Mesendoderm (in vitro differentiated cells): Measurements from ENCODE around the gene LDLRAD2.

Experiments
- DNase-seq: peaks from one replicate; pipeline ENCODE4 v3.0.0; 2013
- H2AK5ac ChIP-seq: 2 replicates; pipeline ENCODE4 v1.6.1; 2013; ENCODE audit warnings: low read length, inconsistent platforms
- H2BK120ac ChIP-seq: 2 replicates; pipeline ENCODE4 v1.6.1; 2013; ENCODE audit warnings: low read depth, mild to moderate bottlenecking, low read length, moderate library complexity, mixed read lengths
- H2BK15ac ChIP-seq: replicated peaks from 2 replicates; pipeline ENCODE4 v1.6.1; 2013; ENCODE audit warnings: low read depth, mild to moderate bottlenecking, moderate library complexity
- H2BK5ac ChIP-seq: 2 replicates; pipeline ENCODE4 v1.6.1; 2013; ENCODE audit warnings: low read length, inconsistent platforms
- H3K18ac ChIP-seq: 2 replicates; pipeline ENCODE4 v1.6.1; 2013; ENCODE audit warnings: mild to moderate bottlenecking, low read length, mixed read lengths
- H3K23ac ChIP-seq: one replicate; pipeline ENCODE4 v1.6.1; 2013; ENCODE audit warnings: low read length
- H3K27ac ChIP-seq: 2 replicates; pipeline ENCODE4 v1.5.1; 2013; ENCODE audit warnings: low read depth, mild to moderate bottlenecking, inconsistent platforms, low read length, moderate library complexity
- H3K27me3 ChIP-seq: 2 replicates; pipeline ENCODE4 v1.6.1; 2013; ENCODE audit warnings: low read length, control low read depth, mild to moderate bottlenecking, inconsistent platforms; ENCODE audit not compliant: insufficient read depth, poor library complexity
- H3K36me3 ChIP-seq: 2 replicates; pipeline ENCODE4 v1.6.1; 2013; ENCODE audit warnings: low read length, inconsistent platforms; ENCODE audit not compliant: control insufficient read depth, insufficient read depth
- H3K4ac ChIP-seq: one replicate; pipeline ENCODE4 v1.6.1; 2013; ENCODE audit warnings: low read depth, mild to moderate bottlenecking, low read length, moderate library complexity
- H3K4me1 ChIP-seq: 2 replicates; pipeline ENCODE4 v1.6.1; 2013; ENCODE audit warnings: low read depth, low read length, inconsistent platforms; ENCODE audit not compliant: control insufficient read depth
- H3K4me2 ChIP-seq: 2 replicates; pipeline ENCODE4 v1.6.1; 2013; ENCODE audit warnings: low read length
- H3K4me3 ChIP-seq: 2 replicates; pipeline ENCODE4 v1.5.1; 2013; ENCODE audit warnings: mild to moderate bottlenecking, low read length
- H3K56ac ChIP-seq: one replicate; pipeline ENCODE4 v1.6.1; 2013; ENCODE audit warnings: low read length
- H3K79me1 ChIP-seq: 2 replicates; pipeline ENCODE4 v1.6.1; 2013; ENCODE audit warnings: low read length, inconsistent platforms
- H3K79me2 ChIP-seq: 2 replicates; pipeline ENCODE4 v1.6.1; 2013; ENCODE audit warnings: mild to moderate bottlenecking, low read length; ENCODE audit not compliant: control insufficient read depth, insufficient read depth
- H3K9ac ChIP-seq: 2 replicates; pipeline ENCODE4 v1.6.1; 2013; ENCODE audit warnings: low read length, inconsistent platforms
- H4K5ac ChIP-seq: one replicate; pipeline ENCODE4 v1.6.1; 2013; ENCODE audit warnings: low read length
- H4K8ac ChIP-seq: one replicate; pipeline ENCODE4 v1.6.1; 2013; ENCODE audit warnings: low read depth, mild to moderate bottlenecking, control low read depth, low read length, moderate library complexity
- WGBS: extraction: QIAGEN DNeasy Blood & Tissue Kit; methylation state at CpG from one replicate; pipeline ENCODE4 v1.1.7; 2013; ENCODE audit warnings: low lambda C conversion rate, missing lambda C conversion rate; ENCODE audit not compliant: insufficient coverage; ENCODE audit errors: extremely low coverage; 5-methylcytosine and 5-hydroxymethylcytosine counted together

LDLRAD2 gene

DNA sequence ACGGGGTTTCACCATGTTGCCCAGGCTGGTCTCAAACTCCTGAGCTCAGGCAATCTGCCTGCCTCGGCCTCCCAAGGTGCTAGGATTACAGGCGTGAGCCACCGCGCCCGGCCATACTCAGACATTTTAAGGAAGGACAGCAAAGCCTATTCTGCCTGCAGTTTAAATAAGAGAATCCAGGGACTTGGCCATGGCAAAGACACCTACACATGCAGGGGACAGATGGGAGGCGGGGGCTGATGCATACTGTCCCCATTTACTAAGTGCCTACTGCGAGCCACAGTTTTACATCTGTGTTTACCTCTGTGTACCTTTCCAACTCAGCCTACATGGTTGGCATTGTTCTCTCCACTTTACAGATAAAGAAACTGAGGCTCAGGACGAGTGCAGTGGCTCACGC is 25.4 kb downstream of the LDLRAD2 start:
- no peaks in the 10 kb centered on the region for H3K79me2 ChIP-seq
- no peak overlapping the region for H2BK15ac ChIP-seq
- H4K5ac ChIP-seq, result no peak overlapping the region
- no peak overlapping the region for H2AK5ac ChIP-seq
- no peaks in the 10 kb centered on the region for H3K27me3 ChIP-seq
- H3K18ac ChIP-seq, result no peak overlapping the region
- H3K9ac ChIP-seq, result no peak overlapping the region
- H3K23ac ChIP-seq, result no peak overlapping the region
- WGBS, result no CpG with 5 or more reads among the region's 10 CpGs
- H3K4ac ChIP-seq, result no peak overlapping the region
- no peak overlapping the region for H3K4me3 ChIP-seq
- H3K56ac ChIP-seq, result no peak overlapping the region
- H2BK5ac ChIP-seq, result no peak overlapping the region
- H3K4me2 ChIP-seq, result no peak overlapping the region
- no peak overlapping the region for H2BK120ac ChIP-seq
- H3K36me3 ChIP-seq, result peaks cover 15% of the 10 kb centered on the region
- DNase-seq, result no peak
- no peak overlapping the region for H4K8ac ChIP-seq
- H3K27ac ChIP-seq, result no peak overlapping the region
- H3K4me1 ChIP-seq, result no peaks in the 10 kb centered on the region
- no peaks in the 10 kb centered on the region for H3K79me1 ChIP-seq

DNA sequence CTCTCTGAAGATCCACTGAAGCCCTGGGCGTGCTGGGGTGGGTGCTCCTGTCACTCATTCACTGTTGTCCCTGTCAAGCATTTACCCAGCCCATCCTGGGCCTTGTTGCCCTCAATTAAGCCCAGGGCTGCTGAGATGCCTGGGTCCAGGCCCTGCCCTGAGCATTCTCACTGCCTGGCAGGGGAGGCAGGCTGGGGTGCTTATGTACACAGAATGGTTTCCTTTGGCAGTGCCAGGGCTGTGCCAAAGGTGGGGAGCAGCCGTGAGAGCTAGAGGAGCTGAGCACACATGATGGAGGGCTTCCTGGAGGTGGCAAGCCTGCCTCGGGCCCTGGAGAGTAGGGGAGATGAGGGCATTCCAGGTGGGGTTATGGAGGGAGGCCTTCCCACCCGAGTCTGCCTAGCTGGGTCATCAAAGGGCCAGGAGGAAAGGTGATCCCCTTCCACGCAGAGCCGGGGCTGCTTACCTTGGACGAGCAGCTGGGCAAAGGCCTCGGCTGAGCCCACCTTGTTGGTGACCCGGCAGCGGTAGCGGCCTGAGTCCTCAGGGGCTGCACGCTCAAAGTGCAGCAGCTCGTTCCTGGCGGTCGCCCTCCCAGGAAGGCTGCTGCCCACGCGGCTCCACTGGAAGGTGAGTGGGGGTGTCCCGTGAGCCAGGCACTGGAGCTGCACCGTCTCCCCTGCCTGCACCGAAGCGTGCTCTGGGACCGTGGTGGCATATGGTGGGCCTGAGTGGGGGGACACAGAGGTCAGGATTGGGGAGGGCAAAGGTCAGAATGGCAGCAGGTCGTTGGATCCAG is 26.5 kb downstream of the LDLRAD2 start:
- no peak overlapping the region for H4K8ac ChIP-seq
- no peaks in the 10 kb centered on the region for H3K79me1 ChIP-seq
- H3K4me2 ChIP-seq, result no peak overlapping the region
- H2BK5ac ChIP-seq, result no peak overlapping the region
- no peaks in the 10 kb centered on the region for H3K27me3 ChIP-seq
- WGBS, result no CpG with 5 or more reads among the region's 23 CpGs
- no peaks in the 10 kb centered on the region for H3K79me2 ChIP-seq
- H3K27ac ChIP-seq, result no peak overlapping the region
- H3K4ac ChIP-seq, result no peak overlapping the region
- no peak overlapping the region for H3K56ac ChIP-seq
- H2AK5ac ChIP-seq, result no peak overlapping the region
- no peak overlapping the region for H2BK15ac ChIP-seq
- no peak overlapping the region for H2BK120ac ChIP-seq
- DNase-seq, result no peak
- no peak overlapping the region for H3K9ac ChIP-seq
- no peak overlapping the region for H3K18ac ChIP-seq
- H3K4me1 ChIP-seq, result no peaks in the 10 kb centered on the region
- no peak overlapping the region for H3K4me3 ChIP-seq
- H3K36me3 ChIP-seq, result peaks cover 15% of the 10 kb centered on the region
- H4K5ac ChIP-seq, result no peak overlapping the region
- no peak overlapping the region for H3K23ac ChIP-seq

DNA sequence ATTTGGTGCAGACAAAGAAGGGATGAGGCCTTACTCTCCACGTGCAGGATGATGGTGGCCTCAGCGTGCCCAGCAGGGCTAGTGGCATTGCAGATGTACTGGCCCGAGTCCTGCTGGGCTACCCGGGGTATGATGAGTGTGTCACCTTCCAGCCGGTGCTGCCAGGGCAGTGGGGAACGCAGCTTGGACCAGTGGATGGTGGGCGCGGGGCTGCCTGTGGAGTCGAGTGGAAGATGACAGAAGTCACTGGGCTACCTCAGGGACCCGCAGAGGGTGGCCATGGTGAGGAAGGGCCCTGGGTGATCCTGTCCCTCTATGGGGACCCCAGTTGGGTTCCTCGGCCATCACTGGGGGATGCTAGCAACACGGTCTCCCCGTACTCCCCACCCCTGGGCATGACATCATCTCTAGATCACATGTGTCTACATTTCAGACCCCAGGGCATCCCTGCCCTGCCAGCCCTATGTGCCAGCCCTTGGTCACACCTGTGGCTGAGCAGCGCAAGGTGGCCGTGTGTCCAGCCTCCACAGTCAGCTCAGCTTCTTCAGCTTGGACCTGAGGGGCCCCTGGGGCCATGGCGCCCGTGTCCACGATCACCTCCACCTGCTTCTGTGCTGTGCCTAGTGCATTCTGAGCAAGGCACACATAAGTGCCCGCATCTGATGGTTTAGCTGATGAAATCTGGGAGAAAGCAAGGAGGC is 27.4 kb downstream of the LDLRAD2 start:
- Histone ChIP-seq H2BK15ac (no peak overlapping the region), H3K36me3 (peaks cover 15% of the 10 kb centered on the region), H4K8ac (no peak overlapping the region), H3K4me3 (no peak overlapping the region), H3K4me1 (no peaks in the 10 kb centered on the region), H2BK120ac (no peak overlapping the region), H3K9ac (no peak overlapping the region), H2AK5ac (no peak overlapping the region), H3K4ac (no peak overlapping the region), H3K79me2 (no peaks in the 10 kb centered on the region), H3K27me3 (no peaks in the 10 kb centered on the region), H3K4me2 (no peak overlapping the region), H3K23ac (no peak overlapping the region), H2BK5ac (no peak overlapping the region), H3K56ac (no peak overlapping the region), H3K79me1 (no peaks in the 10 kb centered on the region), H3K18ac (no peak overlapping the region), H4K5ac (no peak overlapping the region), H3K27ac (no peak overlapping the region)
- DNase-seq, result no peak
- no CpG with 5 or more reads among the region's 19 CpGs for WGBS

DNA sequence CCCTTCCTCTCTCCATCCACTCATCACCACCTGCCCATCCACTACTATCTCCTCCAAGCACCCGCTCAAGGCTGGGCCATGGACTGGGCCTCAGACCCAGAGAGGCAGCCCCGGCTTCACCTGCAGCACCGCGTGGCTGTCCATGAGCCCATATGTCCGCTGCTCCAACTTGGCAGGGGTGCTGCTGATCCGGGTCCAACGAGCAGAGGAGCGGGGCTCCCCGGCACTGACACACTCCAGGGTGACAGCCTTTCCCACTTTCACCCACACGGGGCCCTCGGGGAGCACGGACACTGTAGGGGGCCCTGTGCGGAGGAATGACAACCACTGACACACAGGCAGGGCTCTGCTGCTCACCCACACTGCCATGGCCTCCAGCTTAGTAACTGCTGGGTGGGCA is 28.9 kb downstream of the LDLRAD2 start:
- no peak overlapping the region for H2BK5ac ChIP-seq
- no peaks in the 10 kb centered on the region for H3K79me1 ChIP-seq
- H4K5ac ChIP-seq, result no peak overlapping the region
- no peak overlapping the region for H2AK5ac ChIP-seq
- H3K4me3 ChIP-seq, result no peak overlapping the region
- H3K27me3 ChIP-seq, result no peaks in the 10 kb centered on the region
- H3K79me2 ChIP-seq, result no peaks in the 10 kb centered on the region
- H3K4ac ChIP-seq, result no peak overlapping the region
- H3K36me3 ChIP-seq, result peaks cover 10% of the 10 kb centered on the region
- WGBS, result no CpG with 5 or more reads among the region's 13 CpGs
- no peak overlapping the region for H3K9ac ChIP-seq
- no peak overlapping the region for H3K18ac ChIP-seq
- H3K4me2 ChIP-seq, result no peak overlapping the region
- H3K23ac ChIP-seq, result no peak overlapping the region
- no peaks in the 10 kb centered on the region for H3K4me1 ChIP-seq
- no peak overlapping the region for H2BK15ac ChIP-seq
- no peak overlapping the region for H3K27ac ChIP-seq
- H3K56ac ChIP-seq, result no peak overlapping the region
- H2BK120ac ChIP-seq, result no peak overlapping the region
- DNase-seq, result no peak
- no peak overlapping the region for H4K8ac ChIP-seq

DNA sequence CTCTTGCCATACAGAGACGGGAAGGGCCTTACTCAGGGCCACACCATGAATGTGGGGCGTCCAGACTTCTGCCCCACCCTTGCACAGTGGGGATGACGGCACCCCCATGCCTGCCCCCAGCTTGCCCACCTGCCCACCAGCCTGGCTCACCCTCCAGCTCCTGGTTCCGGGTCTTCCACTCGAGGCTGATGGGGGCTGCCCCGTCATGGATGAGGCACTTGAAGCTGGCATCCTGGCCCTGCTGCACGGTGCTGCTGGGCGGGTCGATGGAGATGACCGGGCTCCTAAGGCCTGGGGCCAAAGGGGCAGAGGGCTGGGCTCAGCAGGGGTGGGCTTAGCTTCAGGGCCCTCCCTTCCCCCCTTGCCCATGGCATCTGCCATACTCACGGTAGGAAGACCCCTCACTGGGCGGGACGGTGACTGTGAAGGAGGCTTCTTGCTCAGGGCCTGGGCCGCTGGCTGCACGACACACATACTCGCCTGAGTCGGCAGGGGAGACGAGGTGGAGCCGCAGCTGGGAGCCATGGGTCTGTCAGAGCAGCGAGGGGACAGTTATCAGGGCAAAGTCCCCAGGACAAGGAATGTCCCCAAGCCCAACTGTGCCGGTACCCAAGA is 29.9 kb downstream of the LDLRAD2 start:
- no peak overlapping the region for H2BK5ac ChIP-seq
- no peaks in the 10 kb centered on the region for H3K79me1 ChIP-seq
- H3K79me2 ChIP-seq, result no peaks in the 10 kb centered on the region
- no peak overlapping the region for H4K8ac ChIP-seq
- WGBS, result no CpG with 5 or more reads among the region's 21 CpGs
- H3K23ac ChIP-seq, result no peak overlapping the region
- H2BK15ac ChIP-seq, result no peak overlapping the region
- no peak overlapping the region for H3K9ac ChIP-seq
- no peak overlapping the region for H4K5ac ChIP-seq
- H3K4ac ChIP-seq, result no peak overlapping the region
- no peak overlapping the region for H3K4me3 ChIP-seq
- no peak overlapping the region for H3K18ac ChIP-seq
- DNase-seq, result no peak
- no peak overlapping the region for H3K27ac ChIP-seq
- H3K27me3 ChIP-seq, result no peaks in the 10 kb centered on the region
- H3K36me3 ChIP-seq, result peaks cover 7% of the 10 kb centered on the region
- H2BK120ac ChIP-seq, result no peak overlapping the region
- no peak overlapping the region for H3K56ac ChIP-seq
- no peak overlapping the region for H2AK5ac ChIP-seq
- H3K4me2 ChIP-seq, result no peak overlapping the region
- no peaks in the 10 kb centered on the region for H3K4me1 ChIP-seq
